BE2C (cell line): ENCODE measurements around the gene SYK.

Experiments
- DNase-seq: peaks from one replicate; pipeline ENCODE4 v3.0.0-alpha.2; 2020
- H3K27me3 ChIP-seq: fragments of 250-450 bp; sonication (Bioruptor Pico); 2 replicates; pipeline ENCODE4 v1.5.1; 2020; ENCODE audit warnings: mild to moderate bottlenecking
- H3K36me3 ChIP-seq: fragments of 250-450 bp; sonication (Bioruptor Pico); 2 replicates; pipeline ENCODE4 v1.5.1; 2020; ENCODE audit warnings: mild to moderate bottlenecking
- H3K4me1 ChIP-seq: fragments of 250-450 bp; sonication (Bioruptor Pico); 2 replicates; pipeline ENCODE4 v1.5.1; 2020
- H3K4me3 ChIP-seq: 2 replicates; pipeline ENCODE4 v1.5.1; 2011; ENCODE audit warnings: low read depth, low read length
- H3K9me3 ChIP-seq: fragments of 250-450 bp; sonication (Bioruptor Pico); 2 replicates; pipeline ENCODE4 v1.5.1; 2020
- CTCF ChIP-seq: IDR thresholded peaks from 2 replicates; pipeline ENCODE4 v1.5.1; 2012; ENCODE audit warnings: mild to moderate bottlenecking, low read depth, low read length

Gene SYK

GRCh38 chr9:90888941-90889340 is 87.3 kb downstream of the SYK start:
- no peak for TF ChIP-seq CTCF
- no peaks in the 10 kb centered on the region for H3K4me1 ChIP-seq
- H3K4me3 ChIP-seq = no peak overlapping the region
- H3K9me3 ChIP-seq = no peaks in the 10 kb centered on the region
- DNase-seq = no peak
- peaks cover 6% of the 10 kb centered on the region; the same call in 1 of the 2 replicates for H3K27me3 ChIP-seq
- H3K36me3 ChIP-seq = no peaks in the 10 kb centered on the region

- Histone ChIP-seq H3K36me3 (no peaks in the 10 kb centered on the region), H3K4me1 (no peaks in the 10 kb centered on the region), H3K9me3 (no peaks in the 10 kb centered on the region), H3K4me3 (no peak overlapping the region), H3K27me3 (peaks cover 6% of the 10 kb centered on the region; the same call in 1 of the 2 replicates)
- peak; percentile 55 for TF ChIP-seq CTCF
- peak; percentile 35 for DNase-seq
These were observed 88.7 kb downstream of the SYK start for GRCh38 chr9:90890146-90890810.

GRCh38 chr9:90891308-90892040 is 89.9 kb downstream of the SYK start:
- peaks cover 6% of the 10 kb centered on the region; the same call in 1 of the 2 replicates for H3K27me3 ChIP-seq
- no peaks in the 10 kb centered on the region for H3K9me3 ChIP-seq
- no peak for DNase-seq
- no peak for TF ChIP-seq CTCF
- no peak overlapping the region for H3K4me3 ChIP-seq
- H3K36me3 ChIP-seq = no peaks in the 10 kb centered on the region
- H3K4me1 ChIP-seq = no peaks in the 10 kb centered on the region

GRCh38 chr9:90892918-90893317 is 91.3 kb downstream of the SYK start:
- H3K27me3 ChIP-seq = peaks cover 6% of the 10 kb centered on the region; the same call in 1 of the 2 replicates
- no peak for TF ChIP-seq CTCF
- no peak for DNase-seq
- no peak overlapping the region for H3K4me3 ChIP-seq
- H3K9me3 ChIP-seq = no peaks in the 10 kb centered on the region
- no peaks in the 10 kb centered on the region for H3K36me3 ChIP-seq
- H3K4me1 ChIP-seq = no peaks in the 10 kb centered on the region

GRCh38 chr9:90893706-90894105 is 92.1 kb downstream of the SYK start:
- no peak for TF ChIP-seq CTCF
- Histone ChIP-seq H3K27me3 (peaks cover 6% of the 10 kb centered on the region; the same call in 1 of the 2 replicates), H3K4me1 (no peaks in the 10 kb centered on the region), H3K4me3 (no peak overlapping the region), H3K9me3 (no peaks in the 10 kb centered on the region), H3K36me3 (no peaks in the 10 kb centered on the region)
- no peak for DNase-seq
